Sigmoid colon (tissue), 7 donors: Measurements from ENCODE around the gene SEPTIN7. TPM values are rescaled to one million over a fixed set of nuclear protein-coding genes. Genes with fewer than 3 reads are reported as not detected.

Experiments used
- DNase-seq: peaks from one replicate; pipeline ENCODE4 v3.0.0-alpha.2; 2019
- H3K27ac ChIP-seq, 4 donors: fragments of 200-600 bp; sonication (generic); one replicate each; pipeline ENCODE4 v1.5.1; 2016 to 2019; ENCODE audit warnings: mild to moderate bottlenecking in 1 of 4
- H3K27me3 ChIP-seq, 3 donors: fragments of 200-600 bp; sonication (generic); one replicate each; pipeline ENCODE4 v1.5.1; 2019; ENCODE audit warnings: mild to moderate bottlenecking in 1 of 3
- H3K36me3 ChIP-seq, 4 donors: fragments of 200-600 bp; sonication (generic); one replicate each; pipeline ENCODE4 v1.5.1; 2016 to 2019
- H3K4me1 ChIP-seq, 4 donors: fragments of 200-600 bp; sonication (generic); one replicate each; pipeline ENCODE4 v1.5.1; 2017 to 2019
- H3K4me3 ChIP-seq, 4 donors: fragments of 200-600 bp; sonication (generic); one replicate each; pipeline ENCODE4 v1.5.1; 2017 to 2019; ENCODE audit warnings: mild to moderate bottlenecking in 2 of 4, moderate library complexity in 1 of 4
- H3K9me3 ChIP-seq, 4 donors: fragments of 200-600 bp in 3 of 4; sonication (generic) in 3 of 4; one replicate each; pipeline versions ENCODE4 v1.5.1 to v1.6.1; 2013 to 2019
- EP300 ChIP-seq, 4 donors: sonication (generic); formaldehyde crosslinking; IDR thresholded peaks; one replicate each; pipeline ENCODE4 v1.6.1; 2017; ENCODE audit warnings: antibody characterized with exemption in 4 of 4
- POLR2A ChIP-seq, 2 donors: fragments of 450-650 bp; IDR thresholded peaks; one replicate each; pipeline ENCODE4 v1.6.1; 2016; ENCODE audit warnings: antibody characterized with exemption in 2 of 2, mild to moderate bottlenecking in 2 of 2, moderate library complexity in 2 of 2
- POLR2AphosphoS5 ChIP-seq, 4 donors: sonication (generic); formaldehyde crosslinking; IDR thresholded peaks; one replicate each; pipeline ENCODE4 v1.6.1; 2017; ENCODE audit warnings: antibody characterized with exemption in 4 of 4
- WGBS, 2 donors: extraction: QIAGEN DNeasy Blood & Tissue Kit; methylation state at CpG; one replicate each; pipeline ENCODE4 v1.1.7; 2013; 5-methylcytosine and 5-hydroxymethylcytosine counted together
- intact Hi-C: fragments of 100-400 bp; cut with DNase I; formaldehyde crosslinking; loops from one replicate; pipeline ENCODE4 v1.15.1; 2023
- polyA plus RNA-seq, 3 donors: library from polyadenylated mRNA; stranded (reverse); fragments of 200-250 nt; gene quantifications; one replicate each; pipeline ENCODE4 v1.2.3, GENCODE V29; 2013
- total RNA-seq, 4 donors: library from RNA; depleted of rRNA; stranded (reverse); fragments of >200 nt; gene quantifications; one replicate each; pipeline ENCODE4 v1.1.0, GENCODE V29; 2016
- TF ChIP-seq, protein P1 (sequence below), 4 experiments: fragments of 450-650 bp in 3 of 4; fragments of 200-600 bp in 1 of 4; IDR thresholded peaks; one replicate each; pipeline ENCODE4 v1.5.1; 2016 to 2019; ENCODE audit warnings: antibody characterized with exemption in 4 of 4, mild to moderate bottlenecking in 3 of 4, moderate library complexity in 2 of 4
- donor health status: healthy with polysubstance abuse.
- donor health status: Bipolar disorder and iron deficiency.
- donor health status: healthy.

The SEPTIN7 gene
- total and polyA plus RNA-seq, 7 donors, result 112 to 330 (median 256) TPM

DNA sequence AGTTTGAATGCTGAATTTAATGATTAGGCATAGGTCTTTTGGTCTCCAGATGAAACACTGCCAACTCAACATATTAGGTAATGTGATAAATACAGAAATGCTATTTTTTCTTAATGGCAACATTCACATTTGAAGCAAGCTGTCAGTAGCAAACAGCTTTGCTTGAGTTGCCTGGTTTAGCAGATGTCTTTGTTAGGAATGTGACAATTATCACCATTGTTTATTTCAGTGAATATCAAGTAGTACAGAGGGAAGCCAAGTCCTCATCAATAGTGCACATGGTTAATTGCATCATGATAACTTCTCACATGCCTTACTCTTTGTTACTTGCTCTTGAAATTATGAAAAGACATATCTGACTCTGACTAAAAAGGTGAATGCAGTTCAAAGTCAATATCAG is 23.7 kb upstream of the SEPTIN7 start:
- H3K4me1 ChIP-seq, result no peaks in the 10 kb centered on the region
- H3K27ac ChIP-seq, result no peak overlapping the region
- H3K36me3 ChIP-seq, result no peaks in the 10 kb centered on the region
- no peak for DNase-seq
- H3K27me3 ChIP-seq, result no peaks in the 10 kb centered on the region
- H3K4me3 ChIP-seq, result no peak overlapping the region
- H3K9me3 ChIP-seq, result no peaks in the 10 kb centered on the region
- TF ChIP-seq POLR2A (IDR thresholded peaks at IDR 0.05) (no peak), EP300 (IDR thresholded peaks at IDR 0.05) (no peak), POLR2AphosphoS5 (IDR thresholded peaks at IDR 0.05) (no peak)
- TF ChIP-seq, protein P1, sequence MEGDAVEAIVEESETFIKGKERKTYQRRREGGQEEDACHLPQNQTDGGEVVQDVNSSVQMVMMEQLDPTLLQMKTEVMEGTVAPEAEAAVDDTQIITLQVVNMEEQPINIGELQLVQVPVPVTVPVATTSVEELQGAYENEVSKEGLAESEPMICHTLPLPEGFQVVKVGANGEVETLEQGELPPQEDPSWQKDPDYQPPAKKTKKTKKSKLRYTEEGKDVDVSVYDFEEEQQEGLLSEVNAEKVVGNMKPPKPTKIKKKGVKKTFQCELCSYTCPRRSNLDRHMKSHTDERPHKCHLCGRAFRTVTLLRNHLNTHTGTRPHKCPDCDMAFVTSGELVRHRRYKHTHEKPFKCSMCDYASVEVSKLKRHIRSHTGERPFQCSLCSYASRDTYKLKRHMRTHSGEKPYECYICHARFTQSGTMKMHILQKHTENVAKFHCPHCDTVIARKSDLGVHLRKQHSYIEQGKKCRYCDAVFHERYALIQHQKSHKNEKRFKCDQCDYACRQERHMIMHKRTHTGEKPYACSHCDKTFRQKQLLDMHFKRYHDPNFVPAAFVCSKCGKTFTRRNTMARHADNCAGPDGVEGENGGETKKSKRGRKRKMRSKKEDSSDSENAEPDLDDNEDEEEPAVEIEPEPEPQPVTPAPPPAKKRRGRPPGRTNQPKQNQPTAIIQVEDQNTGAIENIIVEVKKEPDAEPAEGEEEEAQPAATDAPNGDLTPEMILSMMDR (IDR thresholded peaks at IDR 0.05), result no peak
- intact Hi-C loops, result no loop called here

DNA sequence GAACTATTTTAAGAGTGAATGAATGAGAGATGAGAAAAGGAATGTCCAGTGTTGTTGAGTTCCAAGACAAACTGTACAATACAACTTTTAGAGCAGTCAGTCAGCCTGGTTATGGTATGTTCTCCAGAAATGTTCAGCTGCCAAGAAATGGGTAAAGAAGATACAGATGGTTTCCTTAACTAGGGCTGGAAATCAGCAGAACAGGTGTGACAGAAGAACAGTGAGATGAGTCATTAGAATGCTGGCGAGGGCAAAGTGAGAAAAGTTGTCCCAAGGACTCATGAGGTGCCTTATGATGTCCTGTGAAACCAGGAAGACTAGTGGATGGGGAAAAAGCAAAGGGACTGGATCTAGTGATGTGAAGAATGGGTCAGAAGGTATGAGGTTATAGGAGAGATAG is 20.8 kb upstream of the SEPTIN7 start:
- Histone ChIP-seq H3K36me3 (no peaks in the 10 kb centered on the region), H3K27ac (no peak overlapping the region), H3K27me3 (no peaks in the 10 kb centered on the region), H3K4me1 (no peaks in the 10 kb centered on the region), H3K4me3 (no peak overlapping the region), H3K9me3 (no peaks in the 10 kb centered on the region)
- 81 to 90% methylated on average over 1 of the region's 1 CpG for WGBS, 2 donors
- no peak for TF ChIP-seq POLR2AphosphoS5 (IDR thresholded peaks at IDR 0.05)
- no peak for TF ChIP-seq POLR2A (IDR thresholded peaks at IDR 0.05)
- TF ChIP-seq, protein P1 (IDR thresholded peaks at IDR 0.05), result no peak
- TF ChIP-seq EP300 (IDR thresholded peaks at IDR 0.05), result no peak
- intact Hi-C loops, result no loop called here
- DNase-seq, result no peak

DNA sequence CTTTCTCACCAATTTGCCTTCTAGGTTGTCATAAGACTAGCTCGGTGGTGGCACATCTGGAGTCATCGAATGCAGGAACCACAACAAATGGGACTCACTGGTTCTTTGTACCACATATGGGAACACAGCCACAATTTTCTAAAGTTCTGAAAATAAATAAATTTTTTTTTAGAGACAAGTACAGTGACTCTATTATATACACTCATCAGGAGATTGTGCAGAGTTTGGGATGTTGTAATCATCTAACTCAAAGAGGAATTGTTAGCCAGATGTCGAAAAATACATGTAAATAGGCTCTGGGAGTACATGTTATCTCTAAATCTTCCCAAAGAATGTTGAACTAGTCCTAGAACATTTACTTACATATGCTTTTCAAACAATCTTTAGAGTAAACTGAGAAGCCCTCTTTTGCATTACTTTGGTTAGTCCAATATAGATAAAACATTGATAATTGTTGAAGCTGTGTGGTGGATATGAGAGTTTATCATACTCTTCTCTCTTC is 19.6 kb upstream of the SEPTIN7 start:
- no peaks in the 10 kb centered on the region for H3K27me3 ChIP-seq
- intact Hi-C loops, result no loop called here
- TF ChIP-seq EP300 (IDR thresholded peaks at IDR 0.05) (no peak), POLR2AphosphoS5 (IDR thresholded peaks at IDR 0.05) (no peak), POLR2A (IDR thresholded peaks at IDR 0.05) (no peak)
- TF ChIP-seq, protein P1 (IDR thresholded peaks at IDR 0.05), result no peak
- H3K4me1 ChIP-seq, result no peaks in the 10 kb centered on the region
- H3K4me3 ChIP-seq, result no peak overlapping the region
- DNase-seq, result no peak
- WGBS, 2 donors, result 88 to 90% methylated on average over 3 of the region's 3 CpGs
- no peaks in the 10 kb centered on the region for H3K36me3 ChIP-seq
- H3K27ac ChIP-seq, result no peak overlapping the region
- H3K9me3 ChIP-seq, result no peaks in the 10 kb centered on the region

DNA sequence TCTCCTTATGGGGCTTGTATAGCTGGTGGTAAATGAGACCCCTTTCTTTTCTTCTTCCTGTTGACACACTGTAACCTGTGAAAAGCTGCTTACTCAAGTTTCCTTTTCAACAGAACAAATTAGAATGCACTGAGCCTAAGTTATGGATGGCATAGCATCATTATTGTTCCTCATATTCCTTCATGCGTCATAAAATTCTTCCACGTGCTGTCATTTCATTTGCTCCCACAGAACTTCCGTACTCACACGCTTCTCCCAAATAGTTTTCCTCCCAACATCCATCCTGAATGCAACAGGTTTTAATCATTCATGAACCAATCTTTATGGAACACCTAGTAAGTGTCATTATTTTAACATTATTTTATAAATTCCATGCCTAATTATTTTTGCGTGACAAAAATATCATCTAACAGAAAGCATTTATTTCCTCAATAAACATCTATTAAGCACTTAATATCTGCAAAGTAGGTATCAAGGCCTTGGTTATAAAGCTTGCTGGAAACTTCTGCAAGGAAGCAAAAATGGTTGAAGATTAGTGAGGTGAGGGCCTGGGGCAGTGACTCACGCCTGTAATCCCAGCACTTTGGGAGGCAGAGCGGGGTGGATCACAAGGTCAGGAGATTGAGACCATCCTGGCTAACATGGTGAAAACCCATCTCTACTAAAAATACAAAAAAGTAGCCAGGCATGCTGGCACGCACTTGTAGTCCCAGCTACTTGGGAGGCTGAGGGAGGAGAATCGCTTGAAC is 18.9 kb upstream of the SEPTIN7 start:
- Histone ChIP-seq H3K4me3 (no peak overlapping the region), H3K9me3 (no peaks in the 10 kb centered on the region), H3K4me1 (no peaks in the 10 kb centered on the region), H3K27me3 (no peaks in the 10 kb centered on the region), H3K36me3 (no peaks in the 10 kb centered on the region), H3K27ac (no peak overlapping the region)
- WGBS, 2 donors, result 95% methylated on average over 9 of the region's 9 CpGs
- intact Hi-C loops, result no loop called here
- no peak for TF ChIP-seq POLR2A (IDR thresholded peaks at IDR 0.05)
- TF ChIP-seq, protein P1 (IDR thresholded peaks at IDR 0.05), result no peak
- DNase-seq, result no peak

DNA sequence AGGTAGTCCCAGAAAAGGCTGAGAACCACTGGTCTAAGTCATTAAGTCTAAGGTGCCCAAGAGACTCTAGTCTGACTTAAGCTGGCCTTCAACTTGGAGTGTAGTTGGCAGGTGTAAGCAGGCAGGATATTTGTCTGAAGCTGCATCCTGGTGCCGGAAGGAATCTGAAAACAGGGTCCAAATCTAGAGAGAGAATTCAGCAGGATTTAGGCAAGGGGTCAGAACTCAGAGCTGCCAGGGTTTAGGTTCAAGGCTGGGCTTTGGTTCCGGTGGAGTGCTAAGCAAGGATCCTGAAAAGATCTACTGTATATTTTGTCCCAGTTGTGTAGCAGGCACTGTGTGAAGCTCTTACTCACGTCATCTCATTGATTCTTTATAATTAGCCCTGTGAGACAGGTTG is 16.5 kb upstream of the SEPTIN7 start:
- Histone ChIP-seq H3K9me3 (no peaks in the 10 kb centered on the region), H3K27me3 (no peaks in the 10 kb centered on the region), H3K27ac (no peak overlapping the region), H3K4me1 (no peaks in the 10 kb centered on the region), H3K4me3 (no peak overlapping the region), H3K36me3 (no peaks in the 10 kb centered on the region)
- intact Hi-C loops, result no loop called here
- 94 to 95% methylated on average over 3 of the region's 3 CpGs for WGBS, 2 donors
- TF ChIP-seq EP300 (IDR thresholded peaks at IDR 0.05) (no peak), POLR2A (IDR thresholded peaks at IDR 0.05) (no peak), POLR2AphosphoS5 (IDR thresholded peaks at IDR 0.05) (no peak)
- TF ChIP-seq, protein P1 (IDR thresholded peaks at IDR 0.05), result no peak
- no peak for DNase-seq
